Pulmonary artery endothelial cell (primary cell): ENCODE data around the gene GGA3. TPM values are rescaled to one million over a fixed set of nuclear protein-coding genes. Genes with fewer than 3 reads are reported as not detected.
"Not testable (repeated sequence)": the region's sequence is repeated elsewhere in the genome, so short reads cannot be mapped to it uniquely, and the experiment has no call there.

ENCODE experiments used
- DNase-seq: peaks from one replicate; pipeline ENCODE4 v3.0.0-alpha.2; 2011; ENCODE audit warnings: low read depth, low spot score
- total RNA-seq: library from RNA; depleted of rRNA; stranded (reverse); fragments of >200 nt; gene quantifications from 2 replicates; pipeline ENCODE4 v1.2.3, GENCODE V29; 2014

GGA3 gene
- total RNA-seq, 1 donor from 2014 or later = 10.9 TPM

DNA sequence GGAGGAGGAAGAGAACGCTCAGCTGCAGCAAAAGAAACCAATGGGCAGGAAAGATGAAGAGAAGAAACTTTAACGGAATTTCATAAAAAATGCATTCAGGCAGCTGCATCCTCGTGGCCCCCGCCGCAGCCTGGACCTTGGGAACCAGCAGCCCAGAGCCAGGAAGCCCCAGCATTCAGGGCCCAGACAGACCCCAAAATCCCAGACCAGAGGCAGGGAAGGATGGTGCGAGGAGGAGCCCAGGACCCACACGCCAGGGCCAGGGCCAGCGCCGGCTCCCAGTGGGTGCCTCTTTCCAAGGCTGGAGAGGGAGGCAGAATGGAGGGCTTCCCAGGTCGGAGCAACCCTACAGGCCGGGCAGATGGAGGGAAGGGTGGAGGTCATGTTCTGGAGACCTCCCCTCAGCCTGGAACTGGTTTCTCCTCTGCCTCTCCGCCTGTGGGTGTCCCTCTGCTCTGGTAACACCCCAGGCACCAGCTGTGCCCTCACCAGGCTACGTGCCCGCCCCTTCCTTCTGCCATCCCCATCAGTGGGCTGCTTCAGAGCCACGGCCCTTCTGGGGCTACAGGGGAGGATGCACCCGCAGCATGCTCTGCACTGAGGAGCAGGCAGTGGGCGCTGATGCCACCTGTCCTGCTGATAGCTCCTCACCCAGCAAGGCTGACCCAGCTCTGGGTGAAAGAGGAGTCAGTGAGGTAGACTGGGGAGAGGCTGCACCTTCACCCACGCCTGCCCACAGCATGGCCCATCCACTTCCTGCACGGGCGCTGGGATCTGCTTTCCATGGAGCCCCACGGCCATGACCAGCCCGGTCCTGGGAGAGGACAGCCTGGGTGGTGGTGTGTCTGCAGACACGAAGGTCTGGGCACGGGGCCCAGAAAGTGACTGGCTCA lies 10.8 kb upstream of the GGA3 start:
- no peak for DNase-seq

DNA sequence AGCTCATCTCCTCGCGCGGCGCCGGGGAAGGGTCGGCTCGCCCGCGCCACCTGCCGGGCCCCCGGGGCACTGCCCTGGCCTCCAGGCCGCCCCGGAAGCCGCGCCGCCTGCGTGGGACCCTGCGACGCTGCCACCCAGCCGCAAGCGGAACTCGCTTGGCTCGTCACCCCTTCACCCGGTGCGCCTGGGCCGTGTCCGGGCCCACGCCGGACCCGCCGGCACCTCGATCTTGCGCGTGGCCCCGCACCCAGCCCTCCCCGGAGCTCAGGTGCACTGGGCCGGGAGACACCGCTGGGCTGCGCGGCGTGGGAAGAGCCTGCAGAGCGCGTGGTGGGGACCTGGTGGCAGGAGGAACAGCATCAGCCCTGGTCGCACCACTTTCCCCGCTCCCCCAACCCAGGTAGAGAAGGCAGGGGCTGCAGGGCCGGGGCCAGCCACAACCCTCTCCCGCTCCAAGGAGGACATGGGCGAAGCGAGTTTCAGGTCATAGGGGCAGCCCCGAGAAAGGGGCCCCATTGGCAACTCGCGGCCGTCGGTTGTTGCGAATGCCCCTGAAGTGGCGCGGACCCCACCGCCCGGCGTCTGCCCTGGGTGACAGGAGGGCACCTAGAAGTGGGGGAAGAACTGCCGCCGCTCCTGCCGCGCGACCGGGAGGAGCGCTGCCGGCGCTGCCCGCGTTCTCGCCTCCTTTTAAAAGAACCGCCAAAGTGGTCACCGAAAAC lies 10.0 kb upstream of the GGA3 start:
- DNase-seq = no peak

- DNase-seq = no peak
Observed at GRCh38 chr17:75270966-75271232, 9.5 kb upstream of the GGA3 start, which contains the start of gene MIF4GD. Gene MIF4GD, minus strand, starts transcription at chr17:75271231. Its CDS starts 1,036 bp downstream, at chr17:75270195.

DNA sequence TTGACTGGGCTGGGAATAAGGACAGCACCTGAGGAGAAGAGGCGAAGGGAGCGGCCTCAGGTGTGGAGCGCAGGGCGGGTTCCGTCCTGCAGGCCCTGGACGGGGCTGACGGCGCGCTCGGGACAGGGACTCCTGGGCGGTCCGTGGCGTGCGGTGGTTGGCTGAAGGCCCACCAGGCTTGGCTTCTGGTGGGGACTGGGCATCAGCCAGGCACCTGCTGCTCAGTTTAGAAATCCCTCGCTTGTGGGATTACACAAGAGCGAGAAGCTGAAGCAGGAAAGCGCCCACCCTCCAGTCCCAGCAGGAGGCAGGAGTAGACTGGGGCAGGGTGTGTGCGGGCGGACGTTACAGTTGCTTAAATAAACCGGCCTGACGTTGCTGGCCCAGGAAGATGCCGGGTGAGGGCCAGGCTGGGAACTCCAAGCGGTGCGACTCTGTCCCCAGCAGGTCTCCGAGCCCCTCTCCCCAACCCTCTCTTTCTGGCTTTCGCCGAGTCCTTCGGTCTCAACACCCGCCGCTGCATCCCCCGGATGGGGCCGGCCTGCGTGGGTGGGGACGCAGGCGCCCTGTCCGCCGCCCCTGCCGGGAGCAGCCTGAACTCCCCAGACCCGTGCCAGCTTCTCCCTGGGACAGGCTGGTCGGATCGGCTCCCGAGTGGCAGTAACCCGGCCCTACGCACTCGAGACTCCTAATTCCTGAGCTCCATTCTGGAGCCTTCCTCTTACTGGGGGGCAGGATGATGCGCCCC lies 9.0 kb upstream of the GGA3 start:
- DNase-seq = no peak

DNA sequence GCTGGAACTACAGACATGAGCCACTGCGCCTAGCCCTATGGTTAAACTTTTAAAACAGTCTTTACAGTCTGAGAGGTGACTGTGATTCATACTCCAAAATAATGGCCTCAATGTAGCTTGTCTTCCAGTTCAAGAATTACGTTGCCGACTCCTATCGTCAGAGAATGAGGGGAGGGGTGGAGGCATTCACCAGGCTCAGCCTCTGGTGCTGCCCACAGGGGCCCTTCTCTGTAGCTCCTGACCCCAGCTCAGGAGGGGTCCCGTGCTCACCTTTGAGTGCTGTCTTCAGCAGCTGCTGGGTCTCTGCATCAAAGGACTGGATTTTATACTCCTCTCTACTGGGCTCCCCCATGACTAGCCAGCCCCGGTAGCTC lies 8.4 kb upstream of the GGA3 start:
- DNase-seq = no peak

GRCh38 chr17:75267411-75268232 lies 6.2 kb upstream of the GGA3 start:
- DNase-seq = no peak

- no peak for DNase-seq
Observed at GRCh38 chr17:75267153-75267410, 5.7 kb upstream of the GGA3 start.

- DNase-seq = no peak
Observed at GRCh38 chr17:75266316-75267152, 5.1 kb upstream of the GGA3 start.

DNA sequence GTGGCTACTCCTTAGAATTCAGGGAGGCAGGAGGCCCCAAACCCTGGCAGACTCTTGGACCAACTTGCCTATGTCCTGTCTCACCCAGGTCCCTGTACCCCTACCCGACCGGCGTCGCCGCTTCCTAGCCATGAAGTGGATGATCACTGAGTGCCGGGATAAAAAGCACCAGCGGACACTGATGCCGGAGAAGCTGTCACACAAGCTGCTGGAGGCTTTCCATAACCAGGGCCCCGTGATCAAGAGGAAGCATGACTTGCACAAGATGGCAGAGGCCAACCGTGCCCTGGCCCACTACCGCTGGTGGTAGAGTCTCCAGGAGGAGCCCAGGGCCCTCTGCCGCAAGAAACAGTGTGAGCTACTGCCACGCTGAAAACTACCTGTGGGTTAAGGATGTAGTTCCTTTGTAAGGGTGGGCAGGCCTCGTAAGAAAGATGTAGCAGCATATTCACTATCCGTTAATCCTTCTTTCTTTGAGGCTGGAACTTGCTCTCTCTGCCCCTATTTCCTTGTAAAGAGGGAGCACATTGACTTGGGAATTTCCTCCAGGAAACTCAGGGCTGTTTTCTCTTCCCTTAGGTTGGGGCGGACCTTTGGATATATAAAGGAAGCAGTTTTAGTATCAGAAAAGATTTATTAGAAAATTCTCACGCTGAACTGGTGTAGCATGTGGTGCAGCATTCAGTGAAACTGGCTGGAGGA lies 4.4 kb upstream of the GGA3 start:
- peak; percentile 52 for DNase-seq

- DNase-seq = no peak
Observed at GRCh38 chr17:75263055-75263454, 1.6 kb upstream of the GGA3 start.

DNA sequence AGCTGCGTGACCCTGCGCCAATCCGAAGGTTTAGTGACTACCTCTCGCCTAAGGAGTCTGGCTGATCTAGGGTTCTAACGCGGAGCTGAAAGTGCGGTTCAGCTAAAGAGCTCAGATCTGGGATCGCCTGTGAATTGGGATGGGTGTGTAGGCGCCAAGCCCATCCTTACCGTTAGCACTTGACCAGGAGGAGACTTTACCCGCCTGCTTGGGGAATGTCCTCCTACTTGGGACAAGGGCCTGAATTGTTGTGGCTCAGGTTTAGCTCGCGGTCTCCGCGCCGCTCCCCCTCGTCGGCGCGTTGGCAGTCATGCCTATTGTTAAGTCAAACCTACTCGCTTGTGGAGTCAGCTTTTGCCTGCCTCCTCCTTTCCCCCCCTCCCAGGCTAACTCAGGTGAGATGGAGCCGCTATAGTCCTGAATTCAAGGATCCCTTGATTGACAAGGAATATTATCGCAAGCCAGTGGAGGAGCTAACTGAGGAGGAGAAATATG lies 753 bp upstream of the GGA3 start:
- no peak for DNase-seq

GRCh38 chr17:75260641-75261335 lies 618 bp downstream of the GGA3 start:
- no peak for DNase-seq

- not testable (repeated sequence) for DNase-seq
Observed at GRCh38 chr17:75257228-75257627, 4.2 kb downstream of the GGA3 start.

GRCh38 chr17:75255954-75256698 lies 5.3 kb downstream of the GGA3 start:
- DNase-seq = not testable (repeated sequence)

DNA sequence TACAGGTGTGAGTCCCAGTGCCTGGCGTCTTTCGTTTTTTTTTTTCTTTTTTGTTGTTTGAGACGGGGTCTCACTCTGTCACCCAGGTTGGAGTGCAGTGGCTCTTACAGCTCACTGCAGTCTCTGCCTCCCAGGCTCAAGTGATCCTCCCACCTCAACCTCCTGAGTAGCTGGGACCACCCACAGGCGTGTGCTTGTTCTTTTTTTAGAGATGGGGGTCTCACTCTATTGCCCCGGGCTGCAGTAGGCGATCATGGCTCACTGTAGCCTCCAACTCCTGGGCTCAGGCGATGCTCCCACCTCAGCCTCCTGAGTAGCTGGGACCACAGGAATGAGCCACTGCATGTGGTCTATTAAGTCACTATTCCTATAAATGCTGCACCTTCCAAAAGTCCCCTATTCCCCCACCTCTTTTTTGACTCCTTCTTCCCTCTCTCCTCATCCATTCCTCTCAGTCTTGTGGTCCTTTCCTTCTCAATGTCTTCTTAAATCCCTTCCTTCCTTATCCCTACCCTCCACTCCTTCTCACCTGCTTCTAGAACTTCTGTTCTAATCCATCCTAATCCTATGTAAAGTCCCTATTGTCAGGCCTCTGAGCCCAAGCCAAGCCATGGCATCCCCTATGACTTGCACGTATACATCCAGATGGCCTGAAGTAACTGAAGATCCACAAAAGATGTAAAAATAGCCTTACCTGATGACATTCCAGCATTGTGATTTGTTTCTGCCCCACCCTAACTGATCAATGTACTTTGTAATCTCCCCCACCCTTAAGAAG lies 9.2 kb downstream of the GGA3 start:
- DNase-seq = no peak

DNA sequence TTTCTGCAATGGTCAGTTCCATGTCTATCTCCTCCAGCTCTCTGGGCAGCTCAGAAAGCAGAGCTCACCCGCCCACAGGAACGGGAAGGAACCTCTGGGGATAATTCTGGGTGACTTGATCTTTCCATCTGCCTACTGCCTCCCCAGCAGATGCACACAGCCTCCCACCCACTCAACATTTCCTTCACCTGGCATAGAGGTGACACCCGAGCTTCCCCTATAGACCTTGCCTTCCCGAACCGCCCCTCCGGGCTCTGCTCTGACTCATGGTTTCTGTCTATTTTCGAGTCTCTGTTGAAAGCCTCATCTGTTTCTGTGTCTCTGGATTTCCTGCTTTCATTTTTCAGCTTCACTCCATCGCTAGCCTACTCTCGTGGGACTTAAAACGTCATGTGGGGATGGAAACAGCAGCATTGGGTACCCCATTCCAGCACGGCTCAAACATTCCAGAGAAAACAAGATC lies 11.4 kb downstream of the GGA3 start:
- no peak for DNase-seq

DNA sequence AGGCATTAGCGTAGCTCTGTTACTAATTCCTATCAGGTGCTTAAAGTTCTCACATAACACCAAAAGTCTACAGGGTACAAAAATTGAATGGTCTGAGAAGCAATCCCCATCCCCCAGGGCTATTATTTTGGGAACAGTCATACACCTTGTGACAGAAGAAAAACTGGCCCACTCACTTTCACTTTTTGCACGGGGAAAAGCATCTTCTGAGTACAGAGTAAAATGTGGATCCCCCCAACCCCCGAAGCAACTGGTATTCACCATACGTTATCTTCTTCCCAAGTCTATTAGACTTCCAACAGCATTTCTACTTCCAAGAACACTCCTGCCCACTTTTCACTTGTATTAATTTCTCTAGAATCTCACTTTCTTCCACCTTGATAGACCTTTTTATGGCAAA lies 11.8 kb downstream of the GGA3 start:
- DNase-seq = no peak

DNA sequence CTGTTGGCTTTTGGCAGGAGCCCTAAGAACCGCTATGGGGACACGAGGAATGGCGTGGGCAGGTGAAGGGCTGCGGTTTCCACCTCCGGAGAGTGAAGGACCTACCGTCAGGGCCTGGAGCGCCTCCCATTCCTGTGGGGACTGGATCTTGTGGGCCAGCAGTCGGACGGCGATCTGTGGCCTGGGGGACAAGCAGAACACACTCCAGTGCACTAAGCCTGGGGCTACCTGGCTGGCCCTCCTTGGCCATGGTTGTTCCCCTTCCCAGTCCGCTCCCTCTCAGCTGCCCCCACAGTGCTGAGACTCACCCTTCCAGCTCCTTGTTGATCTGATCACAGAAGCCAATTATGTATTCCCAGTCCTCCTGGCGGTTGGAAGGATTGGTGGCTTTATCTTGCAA lies 15.0 kb downstream of the GGA3 start:
- DNase-seq = no peak
